ENCODE data around the gene BANF2.

BANF2 gene

GRCh38 chr20:17699931-17700351, at the start of gene BANF2:
TSS of gene BANF2 (plus strand) at chr20:17699966. CDS start at chr20:17725026, 25,060 bp downstream.
- no peak for TF ChIP-seq CTCF (conservative IDR thresholded peaks at IDR 0.05; ENCODE audit: low read depth, low read length)
- no peak for DNase-seq (ENCODE audit: low read depth)
- H3K4me3 ChIP-seq (ENCODE audit: low read length), result no peak within 1 kb of the TSS

GRCh38 chr20:17650301-17651128, 49.3 kb upstream of the BANF2 start:
- DNase-seq (ENCODE audit: low read depth), result no peak
- H3K4me3 ChIP-seq (ENCODE audit: low read length), result no peak overlapping the region
- TF ChIP-seq CTCF (conservative IDR thresholded peaks at IDR 0.05; ENCODE audit: low read depth, low read length), result no peak

- no peak for TF ChIP-seq CTCF (conservative IDR thresholded peaks at IDR 0.05; ENCODE audit: low read depth, low read length)
- no peak for DNase-seq (ENCODE audit: low read depth)
- H3K4me3 ChIP-seq (ENCODE audit: low read length), result no peak overlapping the region
Observed at GRCh38 chr20:17651129-17651759, 48.5 kb upstream of the BANF2 start.

GRCh38 chr20:17651760-17652388, 47.9 kb upstream of the BANF2 start:
- TF ChIP-seq CTCF (conservative IDR thresholded peaks at IDR 0.05; ENCODE audit: low read depth, low read length), result no peak
- no peak for DNase-seq (ENCODE audit: low read depth)

GRCh38 chr20:17652411-17652810, 47.4 kb upstream of the BANF2 start:
- no peak overlapping the region for H3K4me3 ChIP-seq (ENCODE audit: low read length)
- DNase-seq (ENCODE audit: low read depth), result no peak
- TF ChIP-seq CTCF (conservative IDR thresholded peaks at IDR 0.05; ENCODE audit: low read depth, low read length), result no peak

More at GRCh38 chr20:17651760-17652388, 47.9 kb upstream of the BANF2 start:
- no peak overlapping the region for H3K4me3 ChIP-seq (ENCODE audit: low read length)

- TF ChIP-seq CTCF (conservative IDR thresholded peaks at IDR 0.05; ENCODE audit: low read depth, low read length), result no peak
- no peak overlapping the region for H3K4me3 ChIP-seq (ENCODE audit: low read length)
- no peak for DNase-seq (ENCODE audit: low read depth)
Observed at GRCh38 chr20:17653835-17654648, 45.7 kb upstream of the BANF2 start.
